ENCODE results near the gene SLC48A1. TPM values are rescaled to one million over a fixed set of nuclear protein-coding genes. Genes with fewer than 3 reads are reported as not detected.

The SLC48A1 gene
- total and polyA plus RNA-seq, 2 donors (not counting 3 experiments of a cell fraction or from before 2014, with no cell fraction given): 17.3 to 20.3 TPM

DNA sequence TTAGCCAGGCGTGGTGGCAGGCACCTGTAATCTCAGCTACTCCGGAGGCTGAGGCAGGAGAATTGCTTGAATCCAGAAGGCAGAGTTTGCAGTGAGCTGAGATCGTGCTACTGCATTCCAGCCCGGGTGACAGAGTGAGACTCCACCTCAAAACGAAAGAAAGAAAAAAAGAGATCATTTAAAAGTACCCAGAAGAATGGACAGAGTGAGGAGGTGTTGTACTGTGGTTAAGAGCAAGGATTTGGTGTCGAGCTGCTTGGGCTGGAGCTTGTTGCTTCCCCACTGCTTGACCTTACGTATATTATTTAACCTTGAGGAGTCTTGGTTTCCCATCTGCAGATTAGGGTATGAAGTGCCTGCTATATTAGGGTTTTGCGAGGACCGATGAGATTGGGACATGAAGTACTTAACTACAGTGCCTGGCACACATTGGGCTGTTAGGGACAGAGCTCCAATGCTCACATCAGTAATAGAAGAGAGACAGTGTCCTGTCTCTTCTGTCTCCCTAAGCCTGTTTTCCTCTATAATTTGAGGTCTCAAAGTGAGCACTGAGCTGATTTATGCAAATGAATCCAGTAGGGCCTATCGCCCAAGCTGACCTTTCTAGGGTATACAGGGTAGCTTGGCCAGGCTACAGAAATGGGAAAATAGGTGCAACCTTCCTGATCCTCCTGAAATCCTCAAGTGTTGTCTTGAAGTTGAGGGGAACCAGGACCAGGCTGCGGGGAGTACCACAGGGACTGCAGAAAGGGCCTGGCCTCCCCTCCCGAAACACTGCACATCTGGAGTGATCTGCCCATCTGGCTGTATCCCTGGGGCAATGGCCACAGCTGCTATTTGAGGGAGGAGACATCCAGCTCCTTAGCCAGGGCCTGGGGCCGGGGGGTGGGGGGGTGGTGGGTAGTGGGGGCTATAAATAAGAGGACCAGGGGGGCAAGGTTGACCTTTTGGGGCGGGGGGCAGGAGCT lies 55.3 kb downstream of the SLC48A1 start:
- Histone ChIP-seq H3K79me2 (ENCODE audit: control insufficient read depth, insufficient read depth, low read length) (no peaks in the 10 kb centered on the region), H4K20me1 (replicated peaks; ENCODE audit: control insufficient read depth, extremely low read depth, insufficient read depth, low read length) (no peaks in the 10 kb centered on the region), H3K4me2 (ENCODE audit: insufficient read depth, low read length) (no peak overlapping the region), H3K4me1 (ENCODE audit: control insufficient read depth, extremely low read depth, insufficient read depth, low read length) (peaks cover 10% of the 10 kb centered on the region), H3K27ac (ENCODE audit: insufficient read depth, low read depth, low read length) (no peak overlapping the region), H3K36me3 (ENCODE audit: control insufficient read depth in 2 of 2, extremely low read depth in 1 of 2, insufficient read depth in 2 of 2, low read length in 2 of 2) (no peaks in the 10 kb centered on the region), H2AFZ (ENCODE audit: low read depth, low read length) (peak overlapping the region; percentile 15), H3K27me3 (ENCODE audit: control insufficient read depth in 2 of 2, insufficient read depth in 2 of 2, low read length in 2 of 2) (no peaks in the 10 kb centered on the region), H3K4me3 (replicated peaks in 1 of 3; ENCODE audit: insufficient read depth in 1 of 3, low read depth in 1 of 3, low read length in 3 of 3) (no peak overlapping the region), H3K9ac (replicated peaks; ENCODE audit: extremely low read depth, insufficient read depth, low read length) (no peak overlapping the region), H3K9me1 (replicated peaks; ENCODE audit: control insufficient read depth, extremely low read depth, insufficient read depth, low read length) (no peaks in the 10 kb centered on the region), H3K9me3 (replicated peaks; ENCODE audit: control insufficient read depth, insufficient read depth, low read length) (no peaks in the 10 kb centered on the region)
- no TSS peak for BruUV-seq (replicated peaks)
- peak; percentile 35 for FAIRE-seq
- TF ChIP-seq POLR2AphosphoS5 (IDR thresholded peaks at IDR 0.05; ENCODE audit: insufficient read depth, low read depth, low read length): no peak
- TF ChIP-seq FOS (IDR thresholded peaks at IDR 0.05; ENCODE audit: borderline replicate concordance, insufficient read depth, low read length): no peak
- no peak for TF ChIP-seq MYC (IDR thresholded peaks at IDR 0.05; ENCODE audit: low read depth, low read length)
- TF ChIP-seq EZH2 (IDR thresholded peaks at IDR 0.05; ENCODE audit: borderline replicate concordance, low read depth, low read length, severe bottlenecking): no peak
- no peak for TF ChIP-seq GATA2 (IDR thresholded peaks at IDR 0.05; ENCODE audit: insufficient read depth, insufficient read length, low read depth, low read length)
- no peak for TF ChIP-seq POLR2A (IDR thresholded peaks at IDR 0.05; ENCODE audit: low read depth, low read length)
- TF ChIP-seq, protein P1, sequence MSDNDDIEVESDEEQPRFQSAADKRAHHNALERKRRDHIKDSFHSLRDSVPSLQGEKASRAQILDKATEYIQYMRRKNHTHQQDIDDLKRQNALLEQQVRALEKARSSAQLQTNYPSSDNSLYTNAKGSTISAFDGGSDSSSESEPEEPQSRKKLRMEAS (IDR thresholded peaks at IDR 0.05; ENCODE audit: insufficient read depth, insufficient read length): no peak
- TF ChIP-seq JUN (IDR thresholded peaks at IDR 0.05; ENCODE audit: borderline replicate concordance, insufficient read depth, insufficient read length, low read depth): no peak
- DNase-seq (ENCODE audit: low read depth, low spot score): no peak
- ChIA-PET CTCF (interaction anchor here (0.8 to 15.5 kb wide), 11 partner anchors 9 to 111 kb away, joined by 3 to 427 read pairs (median 5); partner anchors contain the start of genes HDAC7 and RAPGEF3), POLR2A (interaction anchor here (0.6 to 1.2 kb wide), 3 partner anchors 8 to 122 kb away, joined by 3 to 4 read pairs (median 3); partner anchors contain the start of gene RPAP3)
- intact Hi-C loops (cut with micrococcal nuclease): no loop called here
- dilution Hi-C loops (cut with MboI; ENCODE audit: extremely low pct_ligation_motif_present, low sequenced_read_pairs): no loop called here

All from endothelial cell of umbilical vein (primary cell).